Measurements from ENCODE around the gene KSR1. TPM values are rescaled to one million over a fixed set of nuclear protein-coding genes. Genes with fewer than 3 reads are reported as not detected.

Gene KSR1
- total and polyA plus RNA-seq, 10 of the 15 experiments (the other 5 are each of a cell fraction or from before 2014, with no cell fraction given), result 0.97 to 66.6 (median 22.9) TPM

- Histone ChIP-seq H3K4me1 (ENCODE audit: control insufficient read depth, insufficient read depth, low read length) (peaks cover 12% of the 10 kb centered on the region), H3K4me2 (ENCODE audit: control insufficient read depth, insufficient read depth) (no peak overlapping the region), H4K20me1 (ENCODE audit: control insufficient read depth, insufficient read depth) (peaks cover 9% of the 10 kb centered on the region; the same call in 1 of the 2 replicates), H2AFZ (ENCODE audit: control insufficient read depth, low read depth, low read length) (no peak overlapping the region), H3K79me2 (ENCODE audit: control insufficient read depth, insufficient read depth, low read length) (peaks cover 11% of the 10 kb centered on the region), H3K9me3 (replicated peaks; ENCODE audit: control insufficient read depth, insufficient read depth, low read length) (no peaks in the 10 kb centered on the region), H3K27ac (ENCODE audit: control insufficient read depth, insufficient read depth) (no peak overlapping the region), H3K36me3 (ENCODE audit: control insufficient read depth in 2 of 2, insufficient read depth in 2 of 2, low read length in 1 of 2) (peaks cover 3 to 19% of the 10 kb centered on the region in 2 experiments), H3K27me3 (replicated peaks in 1 of 2; ENCODE audit: control insufficient read depth in 2 of 2, insufficient read depth in 2 of 2, low read length in 1 of 2) (no peaks in the 10 kb centered on the region), H3K9ac (ENCODE audit: control insufficient read depth, insufficient read depth, low read length) (no peak overlapping the region), H3K4me3 (no peak overlapping the region)
- TF ChIP-seq ELK1 (IDR thresholded peaks at IDR 0.05; ENCODE audit: low read depth, low read length) (no peak), GATAD2B (conservative IDR thresholded peaks at IDR 0.05; ENCODE audit: low read depth) (no peak), BRCA1 (IDR thresholded peaks at IDR 0.05; ENCODE audit: low read depth, low read length) (no peak), TCF3 (IDR thresholded peaks at IDR 0.05; ENCODE audit: borderline replicate concordance, insufficient read depth, low read depth, low read length) (no peak), E2F8 (IDR thresholded peaks at IDR 0.05; ENCODE audit: low read depth, partially characterized antibody) (no peak), NR2C2 (IDR thresholded peaks at IDR 0.05; ENCODE audit: borderline replicate concordance, control insufficient read depth, insufficient read length, low read depth) (no peak), MTA3 (IDR thresholded peaks at IDR 0.05; ENCODE audit: borderline replicate concordance, low read length) (no peak), RB1 (IDR thresholded peaks at IDR 0.05; ENCODE audit: borderline replicate concordance) (no peak), EGR1 (IDR thresholded peaks at IDR 0.05; ENCODE audit: borderline replicate concordance in 1 of 2, low read depth in 2 of 2, low read length in 2 of 2) (no peak)
- intact Hi-C loops (cut with micrococcal nuclease; ENCODE audit: unreplicated experiment), result no loop called here
- RAD21 ChIA-PET (ENCODE audit: unreplicated experiment), result interaction anchor here (1.2 kb wide), 1 partner anchor 95 kb away, joined by 3 read pairs; the partner anchor contains the start of gene KSR1
- in situ Hi-C loops (cut with MboI), result no loop called here
- ATAC-seq (no peak), FAIRE-seq (no peak), DNase-seq (ENCODE audit: low read depth, low spot score) (no peak)
- POLR2A ChIA-PET, result no interaction called here
- SMC1A ChIA-PET (ENCODE audit: uncharacterized antibody, unreplicated experiment), result interaction anchor here (0.7 to 1.7 kb wide), 5 partner anchors 10 to 49 kb away, joined by 3 to 5 read pairs (median 5); no protein-coding TSS in a partner anchor
- 92% methylated on average over 3 of the region's 3 CpGs for WGBS (ENCODE audit: insufficient coverage, insufficient replicate concordance, low lambda C conversion rate, missing lambda C conversion rate)
- BruUV-seq (replicated peaks), result no TSS peak
- CTCF ChIA-PET, result interaction anchor here (0.6 to 1.5 kb wide), 3 partner anchors 18 to 234 kb away, joined by 3 read pairs; no protein-coding TSS in a partner anchor
Observed at GRCh38 chr17:27550974-27551505, 94.8 kb downstream of the KSR1 start.

Data from GM12878 (cell line).